ENCODE results near the gene ADCY1. TPM values are rescaled to one million over a fixed set of nuclear protein-coding genes. Genes with fewer than 3 reads are reported as not detected.

ADCY1 gene
- total RNA-seq, 1 donor from 2014 or later: 5.5 TPM

DNA sequence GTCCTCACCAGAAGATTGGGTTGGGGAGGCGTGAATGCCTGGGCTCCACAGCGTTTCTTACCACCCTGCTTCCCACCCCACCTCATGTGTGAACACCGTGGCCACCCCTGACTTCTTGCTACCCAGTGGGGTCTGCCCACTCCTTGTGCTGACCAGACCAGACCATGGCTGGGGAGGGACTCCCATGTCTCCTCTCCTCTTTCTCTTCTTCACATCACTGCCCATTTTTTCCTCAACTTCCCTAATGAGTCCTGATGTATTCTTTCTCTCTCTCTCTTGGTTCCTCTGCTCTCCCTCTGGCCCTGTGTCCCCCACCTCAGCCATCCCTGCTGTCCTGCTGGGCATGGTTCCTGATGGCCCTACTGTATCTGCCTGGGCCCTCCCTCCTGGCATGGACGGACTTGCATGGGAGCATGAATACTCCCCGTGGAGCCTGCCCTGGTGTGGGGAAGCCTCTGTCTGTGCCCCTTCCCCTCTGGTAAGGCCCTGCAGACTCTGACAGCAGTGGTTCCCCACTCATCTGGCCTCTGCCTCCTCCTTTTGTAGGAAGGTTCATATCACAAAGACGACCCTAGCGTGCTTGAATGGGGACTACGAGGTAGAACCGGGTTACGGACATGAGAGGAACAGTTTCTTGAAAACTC lies 85.5 kb downstream of the ADCY1 start:
- ATAC-seq (no peak), DNase-seq (ENCODE audit: low spot score) (peak; percentile 31)
- intact Hi-C loops (cut with DNase I): no loop called here

DNA sequence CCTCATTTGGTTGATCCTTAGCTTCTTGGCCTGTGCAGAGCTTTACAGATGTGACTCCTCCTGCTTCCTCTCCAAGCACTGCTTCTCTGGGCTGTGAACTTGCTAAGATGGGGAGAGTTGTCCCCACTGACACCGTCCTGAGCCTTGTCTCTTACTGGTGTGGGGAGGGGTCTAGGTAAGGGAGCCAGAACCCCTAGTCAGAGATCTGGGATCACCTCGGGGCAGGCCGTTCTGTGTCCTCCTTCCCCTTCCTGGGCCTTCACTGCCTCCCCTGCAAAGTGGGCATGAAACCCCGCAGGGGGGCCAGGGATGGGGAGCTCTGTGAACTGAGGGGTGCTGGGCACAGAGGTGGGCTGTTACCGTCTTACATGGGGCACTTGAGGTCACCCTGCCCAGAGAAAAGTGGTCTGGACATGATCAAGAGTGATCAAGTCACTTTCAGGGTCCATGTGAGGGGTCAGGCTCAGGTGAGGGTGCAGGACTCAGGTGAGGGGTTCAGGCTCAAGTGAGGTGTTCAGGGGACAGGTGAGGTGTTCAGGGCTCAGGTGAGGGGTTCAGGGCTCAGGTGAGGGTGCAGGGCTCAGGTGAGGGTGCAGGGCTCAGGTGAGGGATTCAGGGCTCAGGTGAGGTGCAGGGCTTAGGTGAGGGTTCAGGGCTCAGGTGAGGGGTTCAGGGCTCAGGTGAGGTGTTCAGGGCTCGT lies 86.2 kb downstream of the ADCY1 start:
- intact Hi-C loops (cut with DNase I): no loop called here
- no peak for ATAC-seq
- no peak for DNase-seq (ENCODE audit: low spot score)

DNA sequence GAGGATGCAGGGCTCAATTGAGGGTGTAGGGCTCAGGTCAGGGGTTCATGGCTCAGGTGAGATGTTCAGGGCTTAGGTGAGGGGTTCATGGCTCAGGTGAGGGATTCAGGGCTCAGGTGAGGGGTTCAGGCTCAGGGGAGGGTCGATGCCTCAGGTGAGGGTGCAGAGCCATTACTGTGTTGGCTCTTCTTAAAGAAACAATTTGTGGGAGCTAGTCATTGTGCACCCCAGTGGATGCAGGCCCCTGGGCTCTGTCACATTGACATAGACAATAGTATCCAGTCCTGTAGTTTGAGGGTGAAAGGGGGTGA lies 86.7 kb downstream of the ADCY1 start:
- intact Hi-C loops (cut with DNase I): no loop called here
- no peak for DNase-seq (ENCODE audit: low spot score)
- no peak for ATAC-seq

DNA sequence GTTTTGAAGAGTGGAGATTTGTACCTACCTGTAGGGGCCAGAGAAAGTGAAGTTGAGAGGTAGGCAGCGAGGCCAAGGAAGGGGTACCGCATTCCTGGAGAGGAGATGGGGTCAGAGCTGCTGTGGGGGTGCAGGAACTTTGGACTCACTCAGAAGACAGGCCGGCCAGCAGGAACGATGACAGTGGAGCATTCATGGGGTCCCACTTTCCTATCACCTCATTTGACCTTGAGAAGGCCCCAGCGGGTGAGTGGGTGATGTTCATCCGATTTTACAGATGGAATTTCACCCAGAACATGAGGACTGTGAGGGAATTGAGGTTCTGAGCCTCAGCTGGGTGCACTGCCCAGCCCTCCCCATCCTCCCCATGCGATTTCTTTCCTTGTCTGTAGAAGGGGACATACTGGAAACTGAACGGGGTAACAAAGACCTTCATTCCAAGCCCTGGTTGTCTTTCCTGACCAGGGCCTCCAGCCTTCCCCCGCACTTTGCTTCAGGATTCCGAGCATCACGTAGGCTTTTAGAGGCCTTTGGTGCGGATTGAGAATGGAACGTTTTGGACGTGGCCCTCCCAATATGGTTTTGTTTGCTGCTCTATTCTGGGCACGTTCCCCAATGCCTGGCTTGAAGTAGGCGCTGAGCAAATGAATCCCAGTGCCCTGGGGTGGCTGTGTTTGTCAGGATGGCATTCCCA lies 87.3 kb downstream of the ADCY1 start:
- DNase-seq (ENCODE audit: low spot score) (peak; percentile 39), ATAC-seq (no peak)
- intact Hi-C loops (cut with DNase I): no loop called here

DNA sequence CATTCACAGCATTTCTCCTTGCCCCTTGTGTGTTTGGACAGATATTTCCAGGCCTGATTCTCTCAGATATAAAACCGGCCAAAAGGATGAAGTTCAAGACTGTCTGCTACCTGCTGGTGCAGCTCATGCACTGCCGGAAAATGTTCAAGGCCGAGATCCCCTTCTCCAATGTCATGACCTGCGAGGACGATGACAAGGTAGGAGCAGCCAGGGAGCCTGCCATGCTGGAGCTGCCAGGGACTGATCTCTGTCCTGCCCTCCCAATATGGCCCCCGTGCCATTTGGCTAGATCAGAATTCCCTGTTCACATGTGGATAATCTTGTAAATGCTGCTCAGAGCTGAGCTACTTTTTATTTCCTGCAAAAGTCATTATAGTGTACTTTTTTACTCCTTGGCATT lies 87.8 kb downstream of the ADCY1 start:
- DNase-seq (ENCODE audit: low spot score): no peak
- intact Hi-C loops (cut with DNase I): no loop called here
- ATAC-seq: no peak

DNA sequence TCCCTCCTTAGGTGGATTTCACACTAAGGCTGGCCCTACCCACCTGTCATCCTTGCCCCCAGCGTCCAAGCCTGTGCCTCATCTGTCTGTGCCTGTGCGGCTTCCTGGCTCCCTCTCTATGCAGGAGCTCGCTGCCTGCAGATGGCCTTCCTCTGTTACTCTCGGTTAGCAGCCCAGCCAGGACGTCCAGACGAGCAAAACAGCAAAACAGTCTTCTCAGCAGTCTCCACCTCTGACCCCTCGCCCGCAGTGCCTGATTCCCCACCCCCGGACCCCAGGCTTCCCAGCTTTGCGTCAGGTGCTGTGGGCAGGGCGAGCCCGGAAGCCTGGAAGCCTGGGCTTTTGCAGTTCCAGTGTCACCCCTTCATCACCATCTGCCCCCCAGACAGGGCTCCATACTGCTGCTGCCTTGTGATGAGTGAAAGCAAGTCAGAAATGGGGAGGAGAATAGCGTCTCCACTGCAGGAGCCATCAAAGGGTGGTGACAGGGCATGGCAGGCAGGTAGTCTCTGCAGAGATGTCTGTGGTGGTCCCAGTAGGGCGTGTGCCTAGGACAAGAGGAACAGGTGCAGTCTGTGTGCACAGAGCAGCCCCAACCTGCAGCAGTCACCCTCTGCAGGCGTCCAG lies 88.5 kb downstream of the ADCY1 start:
- no peak for ATAC-seq
- intact Hi-C loops (cut with DNase I): no loop called here
- DNase-seq (ENCODE audit: low spot score): peak; percentile 21

DNA sequence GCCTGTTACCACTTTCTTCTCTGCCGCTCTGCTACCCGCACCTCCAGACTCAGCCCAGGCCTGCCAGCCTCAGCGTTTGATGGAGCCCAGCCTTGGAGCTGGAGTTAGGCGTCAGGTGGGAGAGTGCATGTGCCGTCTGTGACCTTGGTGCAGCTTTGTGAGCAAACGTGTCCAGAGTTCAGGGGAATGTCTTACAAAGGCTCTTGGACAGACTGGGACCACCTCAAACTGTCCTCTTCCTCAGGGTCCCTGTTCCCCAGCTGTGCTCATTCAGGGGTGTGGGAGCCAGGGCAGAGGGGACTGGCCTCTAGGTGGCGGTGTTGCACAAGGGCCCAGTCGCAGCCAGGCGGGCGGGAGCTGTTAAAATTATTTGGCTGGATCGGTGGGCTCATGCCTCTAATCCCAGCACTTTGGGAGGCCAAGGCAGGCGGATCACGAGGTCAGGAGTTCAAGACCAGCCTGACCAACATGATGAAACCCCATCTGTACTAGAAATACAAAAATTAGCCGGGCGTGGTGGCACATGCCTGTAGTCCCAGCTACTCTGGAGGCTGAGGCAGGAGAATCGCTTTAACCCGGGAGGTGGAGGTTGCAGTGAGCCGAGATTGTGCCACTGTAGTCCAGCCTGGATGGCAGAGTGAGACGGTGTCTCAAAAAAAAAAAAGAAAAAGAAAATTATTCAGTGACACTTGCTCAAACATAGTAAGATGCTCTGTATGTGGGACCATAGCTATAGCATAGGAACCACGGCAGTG lies 89.2 kb downstream of the ADCY1 start:
- DNase-seq (ENCODE audit: low spot score): peak; percentile 31
- intact Hi-C loops (cut with DNase I): no loop called here
- no peak for ATAC-seq

DNA sequence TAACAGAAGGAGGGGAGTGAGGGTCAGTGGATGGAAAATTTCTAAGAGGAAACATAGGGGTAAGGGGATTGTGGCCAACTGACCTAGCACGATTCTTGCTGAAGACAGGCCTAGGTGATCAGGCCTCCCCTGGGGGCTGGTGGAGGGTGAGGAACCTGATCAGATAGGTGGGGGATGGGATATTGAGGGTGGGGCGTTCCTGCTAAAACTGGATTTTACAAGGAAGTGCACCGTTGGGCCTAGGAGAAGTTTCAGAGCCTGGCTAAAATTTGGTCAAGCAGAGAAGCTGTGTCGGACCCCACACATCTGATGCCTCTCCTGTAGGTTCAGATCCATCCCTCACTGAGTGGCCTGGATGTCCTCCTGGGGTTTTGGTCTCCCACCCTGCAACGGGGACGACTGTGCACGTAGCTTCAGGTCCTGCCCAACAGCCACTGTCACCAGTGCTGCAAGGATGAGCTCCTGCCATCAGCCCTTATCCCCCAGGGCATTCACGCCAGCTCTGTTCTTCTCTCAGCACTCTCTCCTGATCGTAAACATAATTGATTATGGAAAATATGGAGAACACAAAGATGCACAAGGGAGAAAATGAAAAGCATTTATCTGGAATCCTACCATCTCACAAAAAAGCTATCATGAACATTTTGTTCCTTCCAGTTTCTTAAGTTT lies 89.9 kb downstream of the ADCY1 start:
- DNase-seq (ENCODE audit: low spot score): no peak
- intact Hi-C loops (cut with DNase I): no loop called here

DNA sequence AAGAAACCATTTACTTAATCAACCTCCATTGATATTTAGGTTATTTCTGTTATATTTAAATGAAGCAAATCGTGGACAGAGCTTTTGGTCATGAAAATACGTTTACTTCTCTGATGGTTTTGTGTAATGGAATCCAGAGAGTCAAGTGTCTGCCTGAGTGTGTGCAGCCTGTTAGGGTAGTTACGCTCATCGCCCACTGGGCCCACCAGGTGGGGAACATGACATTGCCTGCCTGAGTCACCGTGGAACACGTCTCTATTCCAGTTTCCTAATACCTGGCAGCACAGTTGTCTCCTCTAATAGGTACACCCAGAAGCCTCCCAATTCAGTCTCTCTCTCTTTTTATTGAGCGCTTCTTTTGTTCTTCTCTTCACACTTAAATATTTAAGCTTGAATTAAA lies 91.0 kb downstream of the ADCY1 start:
- intact Hi-C loops (cut with DNase I): no loop called here
- no peak for ATAC-seq
- no peak for DNase-seq (ENCODE audit: low spot score)

More for the DNA sequence above, 89.9 kb downstream of the ADCY1 start:
- ATAC-seq: no peak

DNA sequence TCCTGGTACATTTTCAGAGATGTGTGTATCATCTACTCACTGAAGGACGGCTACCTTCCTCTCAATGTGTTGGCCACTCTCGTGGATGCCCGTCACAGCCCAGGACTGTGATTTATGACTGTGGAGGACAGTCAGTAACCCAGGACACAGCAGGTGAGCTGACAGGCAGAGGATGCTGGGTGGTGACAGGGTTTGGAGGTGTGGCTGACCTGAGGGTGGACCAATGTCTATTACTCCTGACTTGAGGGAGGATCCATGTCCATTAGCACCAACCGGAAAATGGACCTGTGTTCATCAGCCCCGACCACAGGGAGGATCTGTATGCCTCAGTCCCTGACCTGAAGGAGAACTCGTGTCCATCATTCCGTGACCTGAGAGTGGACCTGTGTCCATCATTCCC lies 96.1 kb downstream of the ADCY1 start:
- no peak for ATAC-seq

DNA sequence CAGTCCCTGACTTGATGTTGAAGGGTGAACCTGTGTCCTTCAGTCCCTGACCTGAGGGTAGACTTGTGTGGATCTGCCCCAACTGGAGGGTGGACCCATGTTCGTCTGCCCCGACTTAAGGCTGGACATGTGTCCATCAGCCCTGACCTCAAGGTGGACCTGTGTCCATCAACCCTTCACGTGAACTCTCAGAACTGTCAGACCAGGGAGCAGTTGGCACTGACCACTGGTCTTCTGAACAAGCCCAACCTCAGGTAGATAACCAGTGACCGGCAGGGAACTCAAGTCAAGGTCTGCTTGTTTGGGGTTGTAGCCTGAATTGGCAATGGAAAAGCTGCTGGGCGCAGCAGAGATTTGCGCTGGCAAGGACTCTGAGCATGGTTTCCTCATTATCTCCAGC lies 96.5 kb downstream of the ADCY1 start:
- ATAC-seq (no peak), DNase-seq (ENCODE audit: low spot score) (peak; percentile 14)
- intact Hi-C loops (cut with DNase I): no loop called here

More for the DNA sequence above, 96.1 kb downstream of the ADCY1 start:
- intact Hi-C loops (cut with DNase I): no loop called here
- peak; percentile 14 for DNase-seq (ENCODE audit: low spot score)

DNA sequence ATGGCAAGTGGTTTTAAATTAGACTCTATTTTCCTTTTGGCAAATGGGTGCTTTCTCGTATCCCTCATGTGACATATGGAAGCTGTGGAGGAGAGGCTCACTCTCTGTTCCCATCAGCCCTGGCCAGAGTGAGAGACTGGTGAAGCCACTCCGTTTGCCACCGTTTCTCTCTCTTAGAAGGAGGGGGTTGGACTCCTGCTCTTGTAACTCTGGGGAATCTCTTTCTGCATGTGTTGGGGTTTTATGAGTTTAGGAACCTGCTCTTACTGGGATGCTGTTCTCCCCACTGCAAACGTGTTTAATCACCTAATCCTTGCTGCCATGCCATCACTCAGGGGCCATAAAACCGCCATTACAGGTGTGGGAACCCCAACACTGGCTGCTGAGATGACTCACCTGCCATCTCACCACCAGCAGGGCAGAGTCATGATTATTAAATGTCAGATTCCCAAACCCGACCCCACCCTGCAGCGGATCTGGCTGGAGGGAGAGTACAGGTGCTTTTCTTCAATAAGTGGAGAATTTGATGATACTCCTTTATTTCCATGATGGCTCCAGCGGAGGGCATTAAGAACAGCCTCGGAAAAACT lies 103.2 kb downstream of the ADCY1 start:
- ATAC-seq (no peak), DNase-seq (ENCODE audit: low spot score) (peak; percentile 1)
- intact Hi-C loops (cut with DNase I): no loop called here

DNA sequence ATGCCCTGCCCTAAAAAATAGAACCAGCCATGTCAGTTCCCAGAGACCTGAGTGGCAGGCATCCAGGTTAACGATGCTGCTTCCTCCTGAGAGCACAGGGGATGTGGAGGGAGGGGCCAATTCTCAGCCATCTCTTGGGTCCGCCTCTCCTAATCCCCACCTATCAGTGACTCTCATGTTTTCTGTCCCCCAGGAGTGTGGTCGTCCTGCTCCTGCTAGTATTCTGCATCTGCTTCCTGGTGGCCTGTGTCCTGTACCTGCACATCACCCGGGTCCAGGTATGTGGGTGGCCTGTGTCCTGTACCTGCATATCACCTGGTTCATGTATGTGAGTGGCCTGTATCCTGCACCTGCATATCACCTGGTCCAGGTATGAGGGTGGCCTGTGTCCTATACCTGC lies 105.3 kb downstream of the ADCY1 start:
- DNase-seq (ENCODE audit: low spot score): peak; percentile 15
- intact Hi-C loops (cut with DNase I): no loop called here
- no peak for ATAC-seq

DNA sequence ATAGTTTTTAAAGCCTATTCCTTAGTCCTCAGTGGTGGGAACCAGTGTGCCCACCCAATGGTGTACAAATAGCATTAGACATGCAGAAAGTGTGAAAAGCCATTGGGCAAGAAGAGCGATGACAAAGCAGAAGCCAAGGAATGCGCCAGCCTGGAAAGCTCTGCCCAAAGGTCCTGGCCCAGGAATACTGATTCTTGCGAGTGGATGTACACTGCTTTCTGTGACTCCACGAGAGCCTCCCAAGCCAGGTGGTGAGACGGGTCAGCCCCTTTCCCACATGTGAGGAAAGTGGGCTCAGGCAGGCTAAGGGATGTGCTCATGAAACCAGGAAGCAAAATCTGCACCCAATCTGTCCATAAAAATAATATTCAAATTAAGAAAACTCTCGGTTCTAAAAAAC lies 106.6 kb downstream of the ADCY1 start:
- intact Hi-C loops (cut with DNase I): no loop called here
- ATAC-seq (no peak), DNase-seq (ENCODE audit: low spot score) (peak; percentile 25)

DNA sequence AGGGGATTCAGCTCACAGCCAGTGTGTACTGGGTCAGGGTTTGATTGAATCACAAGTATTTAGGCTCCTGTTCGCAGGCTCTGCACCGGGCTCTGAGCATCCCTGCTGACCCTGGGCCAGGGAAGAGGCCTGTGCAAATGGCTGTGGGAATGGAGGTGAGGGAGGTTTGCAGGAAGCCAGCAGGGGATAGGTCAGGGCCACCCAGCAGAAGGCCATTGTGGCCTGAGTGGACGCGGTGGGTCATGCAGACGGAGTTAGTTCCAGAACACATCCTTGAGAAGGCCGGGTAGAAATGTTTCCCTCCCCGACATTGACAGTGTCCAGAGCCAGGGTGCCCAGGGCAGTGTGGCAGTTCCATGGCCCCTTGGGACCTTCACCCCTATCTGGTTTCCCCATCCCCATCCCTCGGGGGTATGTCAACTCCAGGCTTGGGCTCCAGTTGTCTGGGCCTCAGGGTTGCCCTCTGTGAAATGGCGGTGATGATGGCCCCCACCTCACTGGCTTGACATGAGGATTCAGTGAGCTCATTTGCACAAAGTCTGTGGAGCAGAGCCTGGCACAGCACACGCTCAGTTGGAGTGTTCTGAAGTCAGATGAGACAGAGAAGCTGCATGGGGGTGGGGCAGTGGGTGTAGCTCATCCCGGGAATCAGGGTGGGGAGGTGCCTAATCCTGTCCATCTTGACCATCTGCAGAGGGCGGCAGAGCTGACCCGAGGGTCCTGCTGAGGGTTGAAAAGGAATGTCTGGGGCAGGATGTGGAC lies 107.6 kb downstream of the ADCY1 start:
- intact Hi-C loops (cut with DNase I): no loop called here
- DNase-seq (ENCODE audit: low spot score): peak; percentile 42
- no peak for ATAC-seq

DNA sequence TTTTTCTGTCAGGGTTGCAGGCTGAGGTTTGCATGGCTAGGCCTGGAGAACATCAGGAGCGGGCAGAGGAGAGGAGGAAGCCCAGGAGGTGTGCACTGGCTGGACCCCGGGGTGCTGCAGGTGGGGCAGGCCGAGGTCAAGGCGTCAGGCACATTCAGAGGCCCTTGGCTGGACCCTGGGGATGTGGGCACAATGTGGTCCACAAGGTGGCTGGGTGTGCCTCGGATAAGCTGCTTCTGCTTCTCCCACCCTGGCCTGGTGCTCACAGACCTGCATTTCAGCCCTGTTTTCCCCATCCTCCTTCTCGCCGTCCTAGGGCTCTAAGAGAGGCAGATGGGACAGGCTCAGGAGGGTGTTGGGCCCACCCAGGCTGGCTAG lies 108.2 kb downstream of the ADCY1 start:
- intact Hi-C loops (cut with DNase I): no loop called here
- ATAC-seq (no peak), DNase-seq (ENCODE audit: low spot score) (no peak)

DNA sequence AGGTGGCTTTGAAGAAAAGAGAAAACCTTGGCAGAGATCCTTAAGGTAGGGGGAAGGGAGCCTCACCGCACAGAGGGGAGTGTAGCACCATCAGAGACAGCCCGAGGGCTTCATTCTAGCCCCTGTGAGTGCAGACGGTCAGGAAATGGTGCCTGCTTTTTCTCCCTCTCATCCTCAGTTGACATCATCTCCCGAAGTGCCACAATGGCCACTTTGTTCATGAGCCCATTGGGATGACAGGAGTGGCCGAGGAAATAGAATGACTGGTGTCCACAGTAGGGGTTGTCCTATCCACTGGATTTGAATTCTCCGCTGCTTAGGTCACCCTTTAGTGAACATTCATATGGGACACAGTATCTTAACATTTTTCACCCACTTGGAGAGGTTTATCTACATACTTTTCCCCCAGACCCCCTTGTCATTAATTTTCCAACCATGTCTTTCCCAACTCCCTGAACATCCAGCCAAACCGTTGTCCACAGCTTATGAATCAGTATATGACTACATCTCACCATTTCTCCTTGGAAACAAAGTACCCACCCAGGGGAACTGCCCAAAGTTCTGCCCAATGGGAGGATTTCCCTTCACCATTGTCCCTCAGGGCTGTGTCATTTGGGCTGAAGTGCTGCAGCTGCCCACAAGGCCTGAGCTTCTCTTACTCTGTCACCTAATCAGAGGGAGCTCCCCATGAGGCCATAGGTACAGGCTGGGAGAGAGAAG lies 108.8 kb downstream of the ADCY1 start:
- no peak for ATAC-seq
- peak; percentile 23 for DNase-seq (ENCODE audit: low spot score)
- intact Hi-C loops (cut with DNase I): no loop called here
